ENCODE data around the gene PRKAG2.

Gene PRKAG2

DNA sequence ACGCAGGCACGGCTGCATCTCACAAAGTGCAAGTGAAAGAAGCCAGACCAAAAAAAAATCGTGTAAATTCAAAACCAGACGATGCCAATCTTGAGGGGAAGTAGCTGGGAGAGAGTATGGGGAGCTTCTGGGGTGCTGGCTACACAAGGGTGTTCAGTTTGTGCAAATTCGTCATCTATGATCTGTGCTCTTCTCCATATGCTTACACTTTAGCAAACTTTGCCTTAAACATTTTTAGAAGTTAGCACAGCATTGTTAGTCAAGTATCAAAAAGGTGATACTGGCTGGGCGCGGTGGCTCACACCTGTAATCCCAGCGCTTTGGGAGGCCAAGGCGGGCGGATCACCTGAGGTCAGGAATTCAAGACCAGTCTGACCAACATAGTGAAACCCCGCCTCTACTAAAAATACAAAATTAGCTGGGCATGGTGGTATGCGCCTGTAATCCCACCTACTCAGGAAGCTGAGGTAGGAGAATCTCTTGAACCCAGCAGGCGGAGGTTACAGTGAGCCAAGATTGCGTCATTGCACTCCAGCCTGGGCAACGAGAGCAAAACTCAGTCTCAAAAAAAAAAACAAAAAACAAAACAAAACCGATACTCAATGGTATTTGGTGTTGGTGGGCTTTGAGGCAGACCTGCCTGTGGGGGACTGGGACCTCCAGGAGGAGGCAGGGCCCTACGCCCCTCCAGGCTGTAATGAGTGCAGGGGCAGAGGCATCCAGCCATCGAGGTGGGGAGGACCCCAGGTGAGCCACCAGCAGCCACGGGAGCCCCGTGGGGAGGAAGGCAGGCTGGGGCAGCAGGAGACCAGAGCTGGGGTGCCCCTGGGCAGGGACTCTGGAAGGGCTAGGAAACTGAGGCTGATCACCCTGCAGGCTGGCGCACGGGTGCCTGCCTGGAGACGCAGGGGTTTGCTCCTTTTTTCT is 150.0 kb downstream of the PRKAG2 start:
- TF ChIP-seq, protein P1, sequence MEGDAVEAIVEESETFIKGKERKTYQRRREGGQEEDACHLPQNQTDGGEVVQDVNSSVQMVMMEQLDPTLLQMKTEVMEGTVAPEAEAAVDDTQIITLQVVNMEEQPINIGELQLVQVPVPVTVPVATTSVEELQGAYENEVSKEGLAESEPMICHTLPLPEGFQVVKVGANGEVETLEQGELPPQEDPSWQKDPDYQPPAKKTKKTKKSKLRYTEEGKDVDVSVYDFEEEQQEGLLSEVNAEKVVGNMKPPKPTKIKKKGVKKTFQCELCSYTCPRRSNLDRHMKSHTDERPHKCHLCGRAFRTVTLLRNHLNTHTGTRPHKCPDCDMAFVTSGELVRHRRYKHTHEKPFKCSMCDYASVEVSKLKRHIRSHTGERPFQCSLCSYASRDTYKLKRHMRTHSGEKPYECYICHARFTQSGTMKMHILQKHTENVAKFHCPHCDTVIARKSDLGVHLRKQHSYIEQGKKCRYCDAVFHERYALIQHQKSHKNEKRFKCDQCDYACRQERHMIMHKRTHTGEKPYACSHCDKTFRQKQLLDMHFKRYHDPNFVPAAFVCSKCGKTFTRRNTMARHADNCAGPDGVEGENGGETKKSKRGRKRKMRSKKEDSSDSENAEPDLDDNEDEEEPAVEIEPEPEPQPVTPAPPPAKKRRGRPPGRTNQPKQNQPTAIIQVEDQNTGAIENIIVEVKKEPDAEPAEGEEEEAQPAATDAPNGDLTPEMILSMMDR (IDR thresholded peaks at IDR 0.05; ENCODE audit: low read depth, low read length) = no peak

DNA sequence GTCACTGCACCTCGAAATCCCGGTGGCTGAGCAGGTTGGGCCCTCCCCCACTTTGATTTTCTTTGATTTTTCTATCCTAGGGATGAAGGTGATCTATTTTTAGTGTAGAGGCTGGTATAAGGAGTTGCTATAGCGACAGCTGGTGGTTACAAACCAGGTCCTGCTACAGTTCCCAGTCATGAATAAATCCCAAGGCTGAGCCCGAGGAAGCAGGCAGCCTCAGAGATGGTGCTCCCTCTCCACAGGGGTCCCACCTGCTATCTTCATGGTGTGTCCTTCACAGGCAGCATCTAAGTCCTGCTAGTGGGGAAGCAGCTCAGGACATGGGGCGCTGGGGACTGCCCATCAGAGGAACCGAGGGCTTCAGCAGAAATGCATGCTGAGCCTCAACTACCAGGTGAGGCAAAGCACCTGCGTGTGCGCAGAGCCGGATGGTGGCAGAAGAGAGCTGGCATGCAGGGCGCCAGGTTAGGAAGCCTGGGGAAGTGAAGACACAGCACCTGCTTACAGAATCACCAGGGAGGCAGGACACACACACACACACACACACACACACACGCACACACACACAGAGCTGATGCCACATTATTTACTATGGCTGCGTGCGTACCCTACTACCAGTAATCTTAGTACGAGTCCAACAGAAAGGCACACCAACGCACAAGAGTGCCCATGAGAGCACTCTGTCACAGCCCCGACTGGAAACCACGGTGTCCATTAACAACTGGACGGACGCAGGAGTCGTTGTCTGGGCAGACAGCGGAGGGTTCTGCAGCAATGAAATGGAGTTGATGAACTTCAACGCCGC is 150.9 kb downstream of the PRKAG2 start:
- no peak for DNase-seq (ENCODE audit: low read depth in 2 of 2)
- no peak overlapping the region for H3K4me3 ChIP-seq (replicated peaks in 1 of 2; ENCODE audit: low read depth in 2 of 2, low read length in 2 of 2)
- TF ChIP-seq, protein P1 (IDR thresholded peaks at IDR 0.05; ENCODE audit: low read depth, low read length) = no peak

More for the DNA sequence above, 150.0 kb downstream of the PRKAG2 start:
- H3K4me3 ChIP-seq (replicated peaks in 1 of 2; ENCODE audit: low read depth in 2 of 2, low read length in 2 of 2) = no peak overlapping the region
- no peak for DNase-seq (ENCODE audit: low read depth in 2 of 2)

DNA sequence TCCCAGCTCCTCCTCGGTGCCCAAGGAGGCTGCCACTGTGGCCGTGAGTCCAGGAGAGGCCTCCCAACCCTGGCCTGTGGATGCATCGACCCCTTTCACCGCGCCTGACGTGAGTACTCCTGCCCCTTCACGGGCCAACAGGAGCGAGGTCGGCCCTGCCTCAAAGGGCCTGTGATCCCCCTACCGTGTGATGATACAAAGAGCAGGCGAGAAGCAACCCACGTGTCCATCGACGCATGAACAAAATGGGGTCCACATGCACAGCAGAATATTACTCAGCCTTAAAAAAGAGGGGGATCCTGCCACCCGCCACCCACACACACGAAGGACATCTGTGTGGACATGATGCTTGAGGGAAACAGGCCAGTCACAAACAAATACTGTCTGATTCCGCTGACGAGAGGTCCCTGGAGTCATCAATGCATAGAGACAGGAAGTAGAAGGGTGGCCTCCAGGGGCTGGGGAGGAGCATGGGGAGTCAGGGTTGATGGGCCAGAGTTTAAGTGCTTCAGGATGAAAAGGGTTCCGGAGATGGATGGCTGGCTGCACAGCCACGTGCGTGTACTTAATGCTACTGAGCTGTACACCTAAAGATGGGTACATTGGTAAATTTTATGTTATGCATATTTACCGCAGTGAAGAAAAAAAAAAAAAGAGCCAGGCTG is 151.9 kb downstream of the PRKAG2 start:
- no peak for DNase-seq (ENCODE audit: low read depth in 2 of 2)
- TF ChIP-seq, protein P1 (IDR thresholded peaks at IDR 0.05; ENCODE audit: low read depth, low read length) = no peak
- H3K4me3 ChIP-seq (replicated peaks in 1 of 2; ENCODE audit: low read depth in 2 of 2, low read length in 2 of 2) = no peak overlapping the region

DNA sequence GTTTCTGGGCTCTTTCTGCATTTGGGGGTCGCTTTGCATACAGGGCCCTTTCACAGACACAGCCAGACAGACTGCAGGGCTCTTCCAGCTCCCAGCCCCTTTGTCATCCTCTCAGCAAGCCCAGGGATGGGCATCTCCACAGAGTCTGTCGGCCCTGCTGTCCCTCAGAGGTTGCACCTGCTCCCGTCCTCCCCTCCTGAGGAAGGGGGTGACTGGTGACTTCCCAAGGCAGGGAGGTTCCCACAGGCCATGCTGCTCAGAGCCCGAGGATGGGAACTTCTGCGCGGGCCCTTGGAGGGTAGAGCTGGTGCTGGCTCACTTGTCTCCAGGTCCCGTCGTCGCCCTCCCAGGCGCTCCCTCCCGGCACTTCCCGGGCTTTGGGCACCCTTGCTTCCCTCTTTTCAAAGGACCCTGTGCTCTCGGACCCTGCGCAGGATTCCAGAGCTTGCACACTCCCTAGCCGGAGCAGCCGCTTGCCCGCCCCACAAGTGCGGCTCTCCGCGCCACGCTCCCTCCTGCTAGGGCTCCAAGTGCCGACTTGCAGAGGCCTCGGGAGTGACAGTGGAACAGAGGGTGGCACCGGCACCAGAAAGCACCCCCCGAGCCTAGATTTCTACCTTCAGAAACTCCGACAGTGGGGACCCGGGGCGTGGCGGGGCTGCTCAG is 152.5 kb downstream of the PRKAG2 start:
- no peak overlapping the region for H3K4me3 ChIP-seq (replicated peaks in 1 of 2; ENCODE audit: low read depth in 2 of 2, low read length in 2 of 2)
- DNase-seq (ENCODE audit: low read depth in 2 of 2) = no peak
- TF ChIP-seq, protein P1 (IDR thresholded peaks at IDR 0.05; ENCODE audit: low read depth, low read length) = no peak

DNA sequence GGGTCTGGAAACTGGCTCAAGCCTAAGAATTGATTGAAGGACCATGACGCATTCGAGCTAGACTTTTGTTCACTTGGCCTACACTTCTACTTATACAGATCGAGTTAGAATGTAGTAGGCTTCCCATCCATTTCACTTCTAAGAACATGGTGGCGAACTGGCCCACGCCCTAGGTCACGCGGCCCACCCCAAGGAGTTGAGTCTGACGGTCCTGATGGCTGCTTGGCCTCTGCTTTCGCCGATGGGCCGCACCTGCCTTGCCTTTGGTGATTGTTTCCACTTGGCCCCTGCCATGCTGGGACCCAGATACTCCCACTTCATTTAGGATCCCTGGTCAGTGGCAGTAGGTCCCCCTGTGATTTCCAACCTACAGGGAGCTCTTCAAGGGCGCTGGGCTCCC is 153.6 kb downstream of the PRKAG2 start:
- TF ChIP-seq, protein P1 (IDR thresholded peaks at IDR 0.05; ENCODE audit: low read depth, low read length) = no peak
- no peak for DNase-seq (ENCODE audit: low read depth in 2 of 2)
- no peak overlapping the region for H3K4me3 ChIP-seq (replicated peaks in 1 of 2; ENCODE audit: low read depth in 2 of 2, low read length in 2 of 2)

DNA sequence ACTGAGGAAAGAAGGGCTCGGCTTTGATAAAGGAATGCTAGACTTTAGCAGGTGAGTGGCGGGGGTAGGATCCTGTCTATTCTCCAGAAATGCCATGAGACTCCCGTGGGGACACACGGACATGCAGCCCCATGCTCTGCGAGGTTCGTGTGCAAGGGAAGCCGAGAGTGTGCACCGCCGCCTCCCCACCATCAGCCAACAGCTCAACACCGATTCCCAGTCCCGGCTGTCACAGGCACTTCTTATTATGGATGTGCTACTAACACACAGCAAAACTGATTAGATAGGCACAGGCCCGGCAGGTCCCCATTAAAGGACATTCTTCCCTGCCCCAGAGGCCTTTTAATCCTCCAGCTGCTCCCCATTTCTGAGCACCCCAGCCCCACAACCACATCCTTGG is 154.4 kb downstream of the PRKAG2 start:
- DNase-seq (ENCODE audit: low read depth in 2 of 2) = no peak
- H3K4me3 ChIP-seq (replicated peaks in 1 of 2; ENCODE audit: low read depth in 2 of 2, low read length in 2 of 2) = no peak overlapping the region
- TF ChIP-seq, protein P1 (IDR thresholded peaks at IDR 0.05; ENCODE audit: low read depth, low read length) = no peak
